MG63 (cell line): ENCODE data around the gene CTTN. TPM values are rescaled to one million over a fixed set of nuclear protein-coding genes. Genes with fewer than 3 reads are reported as not detected.

Experiments
- DNase-seq: peaks from one replicate; pipeline ENCODE4 v3.0.0-alpha.2; 2020
- H3K27me3 ChIP-seq: fragments of 250-450 bp; sonication (Bioruptor Pico); 2 replicates; pipeline ENCODE4 v1.5.1; 2020; ENCODE audit warnings: mild to moderate bottlenecking, moderate library complexity
- H3K36me3 ChIP-seq: fragments of 250-450 bp; sonication (Bioruptor Pico); 2 replicates; pipeline ENCODE4 v1.5.1; 2020; ENCODE audit warnings: mild to moderate bottlenecking, moderate library complexity
- H3K4me3 ChIP-seq: fragments of 250-450 bp; sonication (Bioruptor Pico); 2 replicates; pipeline ENCODE4 v1.5.1; 2020; ENCODE audit warnings: mild to moderate bottlenecking, moderate library complexity
- H3K9me3 ChIP-seq: fragments of 250-450 bp; sonication (Bioruptor Pico); 2 replicates; pipeline ENCODE4 v1.5.1; 2020; ENCODE audit warnings: mild to moderate bottlenecking, moderate library complexity
- total RNA-seq: library from RNA; depleted of rRNA; stranded (reverse); fragments of >200 nt; shearing (Covaris generic); gene quantifications from 2 replicates; pipeline ENCODE4 v1.2.3, GENCODE V29; 2014; ENCODE audit warnings: low replicate concordance

The CTTN gene
- total RNA-seq, 1 experiment from 2014 or later, result 153 TPM

DNA sequence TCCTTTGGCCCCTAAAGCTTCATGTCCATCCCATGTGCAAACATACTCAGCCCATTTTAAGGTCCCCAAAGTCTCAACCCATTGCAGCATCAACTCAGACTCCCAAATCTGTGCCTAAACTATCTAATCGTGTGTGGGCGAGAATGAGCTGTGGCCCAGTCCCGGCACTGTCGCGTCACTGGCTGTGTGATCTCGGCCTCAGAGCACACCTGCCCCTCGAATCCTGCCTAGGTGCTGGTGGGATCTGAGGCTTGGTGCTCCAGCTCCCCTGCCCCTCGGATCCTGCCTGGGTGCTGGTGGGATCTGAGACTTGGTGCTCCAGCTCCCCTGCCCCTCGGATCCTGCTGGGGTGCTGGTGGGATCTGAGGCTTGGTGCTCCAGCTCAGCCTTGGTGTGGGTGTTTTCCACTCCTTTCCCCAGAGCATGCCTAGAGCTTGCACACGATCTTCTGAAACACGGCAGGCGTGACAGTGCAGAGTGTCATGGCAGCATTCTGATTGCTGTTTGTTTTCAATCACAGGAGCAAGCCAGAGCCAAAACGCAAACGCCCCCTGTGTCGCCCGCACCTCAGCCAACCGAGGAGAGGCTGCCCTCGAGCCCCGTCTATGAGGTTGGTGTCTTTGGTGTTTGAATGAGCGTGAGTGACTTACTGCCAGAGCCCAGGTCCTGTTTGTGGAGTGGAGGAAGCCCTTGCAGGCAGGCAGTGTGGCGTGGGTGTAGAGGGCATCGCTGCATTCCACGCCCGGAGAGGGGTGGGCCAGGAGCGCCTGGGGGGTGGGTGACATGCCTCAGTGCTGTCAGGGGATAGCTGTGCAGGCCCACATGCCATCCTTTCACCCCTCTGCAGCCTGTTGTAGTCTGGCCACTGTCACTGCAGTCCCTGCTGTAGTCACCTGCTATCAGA is 32.6 kb downstream of the CTTN start:
- Histone ChIP-seq H3K4me3 (no peak overlapping the region), H3K27me3 (no peaks in the 10 kb centered on the region), H3K36me3 (peaks cover 83% of the 10 kb centered on the region), H3K9me3 (no peaks in the 10 kb centered on the region)
- no peak for DNase-seq

- no peak for DNase-seq
- H3K36me3 ChIP-seq, result peaks cover 87% of the 10 kb centered on the region
These were observed 33.3 kb downstream of the CTTN start for GRCh38 chr11:70431611-70432010.

GRCh38 chr11:70432065-70432464 is 33.7 kb downstream of the CTTN start:
- Histone ChIP-seq H3K27me3 (no peaks in the 10 kb centered on the region), H3K36me3 (peaks cover 87% of the 10 kb centered on the region), H3K9me3 (no peaks in the 10 kb centered on the region), H3K4me3 (no peak overlapping the region)
- DNase-seq, result no peak

More at GRCh38 chr11:70431611-70432010, 33.3 kb downstream of the CTTN start:
- Histone ChIP-seq H3K27me3 (no peaks in the 10 kb centered on the region), H3K9me3 (no peaks in the 10 kb centered on the region), H3K4me3 (no peak overlapping the region)

GRCh38 chr11:70432580-70432979 is 34.3 kb downstream of the CTTN start:
- no peak overlapping the region for H3K4me3 ChIP-seq
- H3K27me3 ChIP-seq, result no peaks in the 10 kb centered on the region
- H3K36me3 ChIP-seq, result peaks cover 84% of the 10 kb centered on the region
- DNase-seq, result no peak
- no peaks in the 10 kb centered on the region for H3K9me3 ChIP-seq

DNA sequence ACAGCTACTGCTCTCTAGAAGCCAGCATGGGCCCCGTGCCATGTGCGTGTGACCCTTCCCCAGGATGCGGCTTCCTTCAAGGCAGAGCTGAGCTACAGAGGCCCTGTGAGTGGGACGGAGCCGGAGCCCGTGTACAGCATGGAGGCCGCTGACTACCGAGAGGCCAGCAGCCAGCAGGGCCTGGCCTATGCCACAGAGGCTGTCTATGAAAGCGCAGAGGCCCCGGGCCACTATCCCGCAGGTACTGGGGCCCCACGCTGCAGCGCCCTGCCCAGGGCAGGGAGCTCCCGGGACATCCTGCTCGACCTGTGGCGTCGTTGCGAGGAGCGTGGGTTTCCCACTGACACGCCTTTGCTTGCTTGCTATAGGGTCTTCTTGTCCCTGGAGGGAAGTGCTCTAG is 34.7 kb downstream of the CTTN start:
- no peak overlapping the region for H3K4me3 ChIP-seq
- H3K36me3 ChIP-seq, result peaks cover 83% of the 10 kb centered on the region
- H3K27me3 ChIP-seq, result no peaks in the 10 kb centered on the region
- H3K9me3 ChIP-seq, result no peaks in the 10 kb centered on the region
- DNase-seq, result no peak

DNA sequence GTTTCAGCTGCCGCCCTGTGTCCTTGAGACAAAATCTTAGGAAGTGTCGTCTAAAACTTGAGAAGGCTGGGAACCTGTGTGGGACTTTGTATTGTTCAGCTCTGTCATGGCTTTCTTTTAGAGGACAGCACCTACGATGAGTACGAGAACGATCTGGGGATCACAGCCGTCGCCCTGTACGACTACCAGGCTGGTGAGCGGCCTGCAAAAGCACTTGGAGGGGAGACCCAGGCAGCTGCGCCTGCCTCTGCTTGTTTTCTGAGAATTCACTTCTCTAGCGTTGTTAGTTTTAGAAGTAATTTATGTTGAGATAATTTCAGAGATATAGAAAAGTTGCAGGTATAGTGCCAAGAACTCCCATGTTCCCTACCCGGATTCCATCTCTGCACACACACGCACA is 35.2 kb downstream of the CTTN start:
- Histone ChIP-seq H3K36me3 (peaks cover 81% of the 10 kb centered on the region), H3K27me3 (no peaks in the 10 kb centered on the region)

GRCh38 chr11:70433966-70434812 is 35.9 kb downstream of the CTTN start:
- Histone ChIP-seq H3K4me3 (no peak overlapping the region), H3K9me3 (no peaks in the 10 kb centered on the region), H3K27me3 (no peaks in the 10 kb centered on the region), H3K36me3 (peaks cover 74% of the 10 kb centered on the region)
- no peak for DNase-seq

More for the DNA sequence above, 35.2 kb downstream of the CTTN start:
- Histone ChIP-seq H3K4me3 (no peak overlapping the region), H3K9me3 (no peaks in the 10 kb centered on the region)
- no peak for DNase-seq

DNA sequence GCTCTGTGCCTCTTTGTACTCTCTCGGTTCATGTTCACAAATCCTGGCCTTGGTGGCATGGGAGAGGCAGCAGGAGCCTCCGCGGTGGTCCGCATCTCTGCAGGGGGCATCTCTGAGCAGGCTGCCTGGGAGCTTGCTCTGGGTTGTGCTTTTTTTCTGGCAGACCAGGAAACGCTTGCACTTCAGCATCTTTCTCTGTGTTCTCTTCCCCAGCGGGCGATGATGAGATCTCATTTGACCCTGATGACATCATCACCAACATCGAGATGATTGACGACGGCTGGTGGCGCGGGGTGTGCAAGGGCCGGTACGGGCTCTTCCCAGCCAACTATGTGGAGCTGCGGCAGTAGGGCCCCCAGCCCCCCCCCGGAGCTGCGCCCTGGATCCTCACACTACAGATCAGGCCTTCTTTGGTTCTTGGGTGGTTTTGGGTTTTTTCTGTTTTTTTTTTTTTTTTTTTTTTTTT is 36.5 kb downstream of the CTTN start:
- no peaks in the 10 kb centered on the region for H3K9me3 ChIP-seq
- H3K4me3 ChIP-seq, result no peak overlapping the region
- H3K27me3 ChIP-seq, result no peaks in the 10 kb centered on the region
- DNase-seq, result no peak
- peaks cover 68% of the 10 kb centered on the region for H3K36me3 ChIP-seq

GRCh38 chr11:70435361-70435760 is 37.0 kb downstream of the CTTN start:
- Histone ChIP-seq H3K36me3 (peaks cover 62% of the 10 kb centered on the region), H3K9me3 (no peaks in the 10 kb centered on the region), H3K4me3 (no peak overlapping the region), H3K27me3 (no peaks in the 10 kb centered on the region)
- no peak for DNase-seq

GRCh38 chr11:70435765-70436500 is 37.6 kb downstream of the CTTN start:
- no peaks in the 10 kb centered on the region for H3K9me3 ChIP-seq
- no peaks in the 10 kb centered on the region for H3K27me3 ChIP-seq
- H3K36me3 ChIP-seq, result peaks cover 62% of the 10 kb centered on the region
- no peak overlapping the region for H3K4me3 ChIP-seq
- DNase-seq, result no peak

DNA sequence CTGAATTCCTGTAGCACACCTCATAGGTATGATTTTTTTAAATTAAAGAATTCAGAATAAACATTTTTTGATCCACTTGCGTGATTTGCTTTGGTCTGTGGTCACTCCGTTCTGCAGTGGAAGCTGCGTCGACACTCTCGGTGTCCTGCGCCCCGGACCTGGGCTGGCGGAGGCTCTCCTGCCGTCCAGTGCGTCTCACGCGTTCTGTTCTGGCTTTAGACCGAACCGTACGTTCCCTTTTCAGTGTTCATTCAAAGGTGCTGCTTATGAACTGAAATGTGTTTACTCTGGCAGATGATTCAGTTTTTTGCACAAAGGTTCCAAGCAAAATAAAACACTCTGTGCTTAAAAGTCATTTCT is 38.2 kb downstream of the CTTN start:
- no peak overlapping the region for H3K4me3 ChIP-seq
- H3K36me3 ChIP-seq, result peaks cover 60% of the 10 kb centered on the region
- no peaks in the 10 kb centered on the region for H3K9me3 ChIP-seq
- no peaks in the 10 kb centered on the region for H3K27me3 ChIP-seq
- no peak for DNase-seq

DNA sequence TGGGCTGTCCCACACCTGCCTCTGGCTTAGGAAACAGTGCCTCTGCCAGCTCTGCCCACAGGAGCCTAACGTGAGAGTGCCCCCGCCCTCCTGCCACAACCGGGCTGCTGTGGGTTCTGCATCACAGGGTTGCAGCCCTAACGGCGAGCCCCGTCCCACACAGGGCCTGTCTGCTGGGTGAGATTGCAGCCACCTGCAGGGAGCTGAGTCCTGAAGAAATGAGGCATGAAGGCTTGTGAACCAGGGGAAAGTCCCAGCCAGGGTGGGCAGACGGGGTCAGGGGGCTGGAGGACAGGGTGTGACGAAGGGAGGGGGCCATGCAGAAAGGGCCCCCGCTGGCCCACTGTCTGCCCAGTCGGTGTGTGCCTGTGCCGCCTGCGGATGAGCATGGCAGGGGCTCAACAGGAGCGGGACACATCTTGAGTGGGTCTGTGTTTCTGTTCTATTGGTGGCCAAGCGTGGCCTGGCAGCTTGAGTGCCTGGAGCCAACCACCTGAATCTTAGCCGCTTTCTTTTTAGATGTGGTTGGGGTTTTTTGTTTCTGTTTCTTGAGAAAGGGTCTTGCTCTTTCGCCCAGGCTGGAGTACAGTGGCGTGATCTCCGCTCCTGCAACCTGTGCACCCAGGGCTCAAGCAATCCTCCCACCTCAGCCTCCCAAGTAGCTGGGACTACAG is 38.9 kb downstream of the CTTN start:
- no peak for DNase-seq
- H3K9me3 ChIP-seq, result no peaks in the 10 kb centered on the region
- H3K27me3 ChIP-seq, result no peaks in the 10 kb centered on the region
- H3K4me3 ChIP-seq, result no peak overlapping the region
- H3K36me3 ChIP-seq, result peaks cover 55% of the 10 kb centered on the region

DNA sequence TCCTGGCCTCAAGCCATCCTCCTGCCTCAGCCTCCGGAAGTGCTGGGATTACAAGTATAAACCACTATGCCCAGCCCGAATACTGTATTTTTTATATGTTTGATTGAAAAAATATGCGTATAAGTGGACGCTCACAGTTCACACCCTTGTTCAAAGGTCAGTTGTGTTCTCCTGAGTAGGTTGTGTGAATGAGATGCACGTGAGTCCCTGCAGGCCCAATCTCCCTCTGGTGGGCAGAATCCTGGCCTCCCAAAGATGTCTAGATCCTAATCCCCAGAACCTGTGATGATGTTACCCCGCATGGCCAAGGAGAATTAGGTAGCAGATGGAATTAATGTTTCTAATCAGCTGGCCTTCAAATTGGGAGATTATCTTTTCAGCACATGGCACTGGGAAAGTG is 41.9 kb downstream of the CTTN start:
- no peak for DNase-seq
- Histone ChIP-seq H3K9me3 (no peaks in the 10 kb centered on the region), H3K27me3 (no peaks in the 10 kb centered on the region), H3K36me3 (peaks cover 27% of the 10 kb centered on the region), H3K4me3 (no peak overlapping the region)

GRCh38 chr11:70443773-70444030 is 45.4 kb downstream of the CTTN start:
- Histone ChIP-seq H3K9me3 (peaks cover 4% of the 10 kb centered on the region; the same call in 1 of the 2 replicates), H3K4me3 (no peak overlapping the region), H3K27me3 (no peaks in the 10 kb centered on the region), H3K36me3 (peaks cover 2% of the 10 kb centered on the region)
- no peak for DNase-seq

DNA sequence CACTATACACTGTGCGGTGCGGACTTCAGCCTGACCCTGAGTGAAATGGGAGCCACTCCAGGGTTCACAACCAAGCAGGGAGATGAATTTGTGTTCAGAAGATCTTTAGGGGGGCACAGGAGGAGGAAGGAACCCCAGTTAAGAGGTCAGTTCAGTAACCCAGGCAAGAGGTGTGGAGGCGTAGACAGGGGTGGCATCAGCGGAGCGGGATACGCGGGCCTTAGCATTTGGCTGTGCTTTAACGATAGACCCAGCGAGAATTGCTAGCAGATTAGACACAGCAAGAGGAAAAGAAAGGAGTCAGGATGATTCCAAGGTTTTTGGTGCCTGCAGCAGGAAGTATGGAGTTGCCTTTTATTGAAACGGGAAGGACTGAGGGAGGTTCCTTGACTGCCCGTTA is 46.8 kb downstream of the CTTN start:
- no peak for DNase-seq
- Histone ChIP-seq H3K4me3 (no peak overlapping the region), H3K36me3 (peaks cover 2% of the 10 kb centered on the region; the same call in 1 of the 2 replicates), H3K27me3 (no peaks in the 10 kb centered on the region), H3K9me3 (peaks cover 12% of the 10 kb centered on the region; the same call in 1 of the 2 replicates)

- Histone ChIP-seq H3K27me3 (no peaks in the 10 kb centered on the region), H3K9me3 (peaks cover 12% of the 10 kb centered on the region; the same call in 1 of the 2 replicates), H3K36me3 (peaks cover under 1% of the 10 kb centered on the region; the same call in 1 of the 2 replicates), H3K4me3 (no peak overlapping the region)
- DNase-seq, result no peak
These were observed 47.3 kb downstream of the CTTN start for GRCh38 chr11:70445605-70446004.
